Eye (tissue), 1 donor: Measurements from ENCODE around the gene SLC29A3.

Experiments used
- DNase-seq: peaks from one replicate; pipeline ENCODE4 v3.0.0-alpha.2; 2015

Gene SLC29A3

GRCh38 chr10:71325267-71325666, 6.2 kb downstream of the SLC29A3 start:
- DNase-seq, result no peak

- DNase-seq, result no peak
These were observed 7.4 kb downstream of the SLC29A3 start for GRCh38 chr10:71326464-71326881.

- no peak for DNase-seq
These were observed 11.8 kb downstream of the SLC29A3 start for GRCh38 chr10:71330789-71331404.

GRCh38 chr10:71331736-71332135, 12.7 kb downstream of the SLC29A3 start:
- no peak for DNase-seq

- no peak for DNase-seq
These were observed 13.4 kb downstream of the SLC29A3 start for GRCh38 chr10:71332466-71332865.

GRCh38 chr10:71333129-71333887, 14.2 kb downstream of the SLC29A3 start:
- no peak for DNase-seq

GRCh38 chr10:71334221-71334791, 15.2 kb downstream of the SLC29A3 start:
- DNase-seq, result no peak

GRCh38 chr10:71335173-71335708, 16.2 kb downstream of the SLC29A3 start:
- DNase-seq, result no peak

GRCh38 chr10:71336632-71337031, 17.6 kb downstream of the SLC29A3 start:
- no peak for DNase-seq

- no peak for DNase-seq
These were observed 18.2 kb downstream of the SLC29A3 start for GRCh38 chr10:71337219-71337701.

- DNase-seq, result no peak
These were observed 19.9 kb downstream of the SLC29A3 start for GRCh38 chr10:71338728-71339495.

GRCh38 chr10:71339796-71340589, 20.9 kb downstream of the SLC29A3 start:
- no peak for DNase-seq

- peak; percentile 63 for DNase-seq
These were observed 23.7 kb downstream of the SLC29A3 start for GRCh38 chr10:71342573-71343391.

GRCh38 chr10:71343392-71343773, 24.3 kb downstream of the SLC29A3 start:
- no peak for DNase-seq

- DNase-seq, result no peak
These were observed 25.3 kb downstream of the SLC29A3 start for GRCh38 chr10:71344154-71344925.

- peak; percentile 65 for DNase-seq
These were observed 26.0 kb downstream of the SLC29A3 start for GRCh38 chr10:71344993-71345480.

GRCh38 chr10:71345694-71346093, 26.6 kb downstream of the SLC29A3 start:
- no peak for DNase-seq

- no peak for DNase-seq
These were observed 27.7 kb downstream of the SLC29A3 start for GRCh38 chr10:71346731-71347130.

- DNase-seq, result no peak
These were observed 28.7 kb downstream of the SLC29A3 start for GRCh38 chr10:71347587-71348395.
